ENCODE results near the gene ATP6V0C. TPM values are rescaled to one million over a fixed set of nuclear protein-coding genes. Genes with fewer than 3 reads are reported as not detected.

ATP6V0C gene
- total RNA-seq, 1 experiment from 2014 or later = 212 TPM

- TF ChIP-seq ATF6 (CRISPR knock-in tag; IDR thresholded peaks at IDR 0.05) (no peak), FOXK1 (CRISPR knock-in tag; IDR thresholded peaks at IDR 0.05) (peak; percentile 18; the same call in 1 of the 2 replicates), RELA (CRISPR knock-in tag; IDR thresholded peaks at IDR 0.05; ENCODE audit: borderline replicate concordance) (0 out of 2 replicates have a peak, but pooled peaks have one; percentile 56), ATF1 (CRISPR knock-in tag; IDR thresholded peaks at IDR 0.05) (no peak), EMX1 (CRISPR knock-in tag; IDR thresholded peaks at IDR 0.05) (no peak), GRHL2 (CRISPR knock-in tag; IDR thresholded peaks at IDR 0.05; ENCODE audit: insufficient replicate concordance, severe bottlenecking) (no peak), JUN (CRISPR knock-in tag; IDR thresholded peaks at IDR 0.05) (no peak), NFE2L1 (CRISPR knock-in tag; IDR thresholded peaks at IDR 0.05) (no peak), CBFB (CRISPR knock-in tag; IDR thresholded peaks at IDR 0.05; ENCODE audit: low read depth) (no peak), NR1H2 (CRISPR knock-in tag; IDR thresholded peaks at IDR 0.05) (no peak), E2F5 (CRISPR knock-in tag; IDR thresholded peaks at IDR 0.05) (no peak), AFF4 (CRISPR knock-in tag; IDR thresholded peaks at IDR 0.05; ENCODE audit: borderline replicate concordance) (no peak), ZBTB21 (CRISPR knock-in tag; IDR thresholded peaks at IDR 0.05; ENCODE audit: borderline replicate concordance) (no peak)
Measured at GRCh38 chr16:2471653-2472487, 41.9 kb upstream of the ATP6V0C start (continued).

GRCh38 chr16:2472488-2472864 is 41.3 kb upstream of the ATP6V0C start:
- no peak for ATAC-seq
- CTCF ChIA-PET = interaction anchor here (1.5 to 5.9 kb wide), 3 partner anchors 29 to 41 kb away, joined by 4 to 57 read pairs (median 53); partner anchors contain the start of gene ATP6V0C
- POLR2A ChIA-PET = interaction anchor here (0.6 kb wide), 1 partner anchor 12 kb away, joined by 3 read pairs; the partner anchor contains the start of gene TEDC2
- H3K27ac Mint-ChIP-seq = no peak overlapping the region
- no peaks in the 10 kb centered on the region for H3K9me3 Mint-ChIP-seq
- TF ChIP-seq ELF4 (CRISPR knock-in tag; IDR thresholded peaks at IDR 0.05; ENCODE audit: low read depth) (no peak), NR1H2 (CRISPR knock-in tag; IDR thresholded peaks at IDR 0.05) (no peak), FOXP1 (CRISPR knock-in tag; IDR thresholded peaks at IDR 0.05; ENCODE audit: borderline replicate concordance) (0 out of 2 replicates have a peak, but pooled peaks have one; percentile 7)
- no peaks in the 10 kb centered on the region for H3K36me3 Mint-ChIP-seq
- peaks cover 20% of the 10 kb centered on the region for H3K4me1 Mint-ChIP-seq
- no peak for DNase-seq (ENCODE audit: low spot score)
- H3K27me3 Mint-ChIP-seq (ENCODE audit: low read depth) = peaks cover 41% of the 10 kb centered on the region
- peak overlapping the region; percentile 62 for H3K4me3 Mint-ChIP-seq

- CTCF ChIA-PET = interaction anchor here (0.7 to 4.0 kb wide), 3 partner anchors 10 to 41 kb away, joined by 3 to 57 read pairs (median 4); partner anchors contain the start of gene ATP6V0C
- Mint-ChIP-seq H3K27me3 (ENCODE audit: low read depth) (peaks cover 45% of the 10 kb centered on the region), H3K4me1 (peaks cover 20% of the 10 kb centered on the region), H3K4me3 (peak overlapping the region; percentile 62), H3K36me3 (no peaks in the 10 kb centered on the region), H3K9me3 (no peaks in the 10 kb centered on the region), H3K27ac (no peak overlapping the region)
- no peak for TF ChIP-seq IRF2 (CRISPR knock-in tag; IDR thresholded peaks at IDR 0.05; ENCODE audit: borderline replicate concordance, low read depth)
- 0 out of 2 replicates have a peak, but pooled peaks have one; percentile 26 for TF ChIP-seq ZNF219 (CRISPR knock-in tag; IDR thresholded peaks at IDR 0.05; ENCODE audit: borderline replicate concordance)
- no peak for TF ChIP-seq ZNF425 (CRISPR knock-in tag; conservative IDR thresholded peaks at IDR 0.05)
- 0 out of 2 replicates have a peak, but pooled peaks have one; percentile 19 for TF ChIP-seq MAX (CRISPR knock-in tag; IDR thresholded peaks at IDR 0.05)
- TF ChIP-seq NFE2L1 (CRISPR knock-in tag; IDR thresholded peaks at IDR 0.05) = no peak
- POLR2A ChIA-PET = no interaction called here
- DNase-seq (ENCODE audit: low spot score) (no peak), ATAC-seq (no peak)
Measured at GRCh38 chr16:2472885-2473445, 40.8 kb upstream of the ATP6V0C start.
